Thoracic aorta (tissue), 2 donors: ENCODE results near the gene EMX2. TPM values are rescaled to one million over a fixed set of nuclear protein-coding genes. Genes with fewer than 3 reads are reported as not detected.

Source experiments
- ATAC-seq: fragments of 150-250 bp; one replicate; pipeline ENCODE4 v1.8.0; 2017; ENCODE audit warnings: low read depth; ENCODE audit not compliant: insufficient number of reproducible peaks, low FRiP score
- DNase-seq: peaks from one replicate; pipeline ENCODE4 v3.0.0-alpha.2; 2020; ENCODE audit warnings: low spot score
- H3K27ac ChIP-seq, 2 donors: fragments of 200-600 bp; sonication (generic); 1 replicate in 1 of 2; 2 replicates in 1 of 2; pipeline ENCODE4 v1.5.1; 2016; ENCODE audit warnings: mild to moderate bottlenecking in 2 of 2, moderate library complexity in 2 of 2
- H3K27me3 ChIP-seq: fragments of 200-600 bp; sonication (generic); replicated peaks from 2 replicates; pipeline ENCODE4 v1.6.0; 2016; ENCODE audit warnings: mild to moderate bottlenecking; ENCODE audit not compliant: insufficient read depth
- H3K36me3 ChIP-seq: fragments of 200-600 bp; sonication (generic); one replicate; pipeline ENCODE4 v1.5.1; 2016
- H3K4me1 ChIP-seq, 2 donors: fragments of 200-600 bp; sonication (generic); 1 replicate in 1 of 2; 2 replicates in 1 of 2; pipeline versions ENCODE4 v1.5.1 to v1.6.0; 2016; ENCODE audit warnings: low read depth in 2 of 2, mild to moderate bottlenecking in 1 of 2; ENCODE audit not compliant: control insufficient read depth in 1 of 2
- H3K4me3 ChIP-seq: fragments of 200-600 bp; sonication (generic); 2 replicates; pipeline ENCODE4 v1.5.1; 2016; ENCODE audit warnings: mild to moderate bottlenecking
- H3K9me3 ChIP-seq: fragments of 200-600 bp; sonication (generic); 2 replicates; pipeline ENCODE4 v1.5.1; 2016
- CTCF ChIP-seq: fragments of 200-600 bp; sonication (generic); IDR thresholded peaks from one replicate; pipeline ENCODE4 v1.5.1; 2019; ENCODE audit warnings: antibody characterized with exemption
- total RNA-seq, 2 donors: library from RNA; depleted of rRNA; stranded (reverse); fragments of >200 nt; gene quantifications; one replicate each; pipeline versions ENCODE4 v1.1.0 to v1.2.3, GENCODE V29; 2016

The EMX2 gene
- total RNA-seq, 2 donors from 2014 or later: not detected

GRCh38 chr10:117553142-117553814 lies 10.7 kb downstream of the EMX2 start:
- no peak overlapping the region for H3K4me3 ChIP-seq
- peaks cover 0 to 7% of the 10 kb centered on the region in 2 donors for H3K4me1 ChIP-seq
- H3K27me3 ChIP-seq: peaks cover 13% of the 10 kb centered on the region
- TF ChIP-seq CTCF: no peak
- H3K9me3 ChIP-seq: no peaks in the 10 kb centered on the region
- no peaks in the 10 kb centered on the region for H3K36me3 ChIP-seq
- no peak for ATAC-seq
- no peak overlapping the region for H3K27ac ChIP-seq
- DNase-seq: no peak

GRCh38 chr10:117553815-117554172 lies 11.2 kb downstream of the EMX2 start:
- peaks cover 13% of the 10 kb centered on the region for H3K27me3 ChIP-seq
- no peak for TF ChIP-seq CTCF
- no peaks in the 10 kb centered on the region for H3K36me3 ChIP-seq
- H3K9me3 ChIP-seq: no peaks in the 10 kb centered on the region
- no peak overlapping the region for H3K4me3 ChIP-seq
- ATAC-seq: no peak
- no peak overlapping the region for H3K27ac ChIP-seq
- peaks cover 0 to 7% of the 10 kb centered on the region in 2 donors for H3K4me1 ChIP-seq
- no peak for DNase-seq

- Histone ChIP-seq H3K27me3 (peaks cover 13% of the 10 kb centered on the region), H3K27ac (no peak overlapping the region), H3K9me3 (no peaks in the 10 kb centered on the region), H3K4me3 (no peak overlapping the region), H3K36me3 (no peaks in the 10 kb centered on the region), H3K4me1 (peaks cover 0 to 7% of the 10 kb centered on the region in 2 donors)
- DNase-seq (no peak), ATAC-seq (no peak)
- TF ChIP-seq CTCF: no peak
These were observed 11.8 kb downstream of the EMX2 start for GRCh38 chr10:117554241-117554814.

- Histone ChIP-seq H3K27me3 (peaks cover 13% of the 10 kb centered on the region), H3K4me3 (no peak overlapping the region), H3K4me1 (peaks cover 0 to 7% of the 10 kb centered on the region in 2 donors), H3K36me3 (no peaks in the 10 kb centered on the region), H3K27ac (no peak overlapping the region), H3K9me3 (no peaks in the 10 kb centered on the region)
- ATAC-seq: no peak
- TF ChIP-seq CTCF: no peak
- DNase-seq: no peak
These were observed 12.5 kb downstream of the EMX2 start for GRCh38 chr10:117555017-117555416.

- no peak for DNase-seq
- peaks cover 0 to 7% of the 10 kb centered on the region in 2 donors for H3K4me1 ChIP-seq
- no peaks in the 10 kb centered on the region for H3K36me3 ChIP-seq
- H3K4me3 ChIP-seq: no peak overlapping the region
- no peak for TF ChIP-seq CTCF
- H3K9me3 ChIP-seq: no peaks in the 10 kb centered on the region
- no peak for ATAC-seq
- no peak overlapping the region for H3K27ac ChIP-seq
- peaks cover 13% of the 10 kb centered on the region for H3K27me3 ChIP-seq
These were observed 13.3 kb downstream of the EMX2 start for GRCh38 chr10:117555863-117556262.
